Body of pancreas (tissue), 4 donors: ENCODE data around the gene MPHOSPH8.

Source experiments
- CTCF ChIP-seq, 7 experiments: fragments of 450-650 bp in 4 of 7; fragments of 200-600 bp in 3 of 7; sonication (generic) in 3 of 7; IDR thresholded peaks; one replicate each; pipeline ENCODE4 v1.5.1; 2016 to 2019; ENCODE audit warnings: antibody characterized with exemption in 7 of 7
- POLR2A ChIP-seq, 3 donors: fragments of 450-650 bp; IDR thresholded peaks; one replicate each; pipeline ENCODE4 v1.6.1; 2016; ENCODE audit warnings: antibody characterized with exemption in 3 of 3, mild to moderate bottlenecking in 2 of 3

DNA sequence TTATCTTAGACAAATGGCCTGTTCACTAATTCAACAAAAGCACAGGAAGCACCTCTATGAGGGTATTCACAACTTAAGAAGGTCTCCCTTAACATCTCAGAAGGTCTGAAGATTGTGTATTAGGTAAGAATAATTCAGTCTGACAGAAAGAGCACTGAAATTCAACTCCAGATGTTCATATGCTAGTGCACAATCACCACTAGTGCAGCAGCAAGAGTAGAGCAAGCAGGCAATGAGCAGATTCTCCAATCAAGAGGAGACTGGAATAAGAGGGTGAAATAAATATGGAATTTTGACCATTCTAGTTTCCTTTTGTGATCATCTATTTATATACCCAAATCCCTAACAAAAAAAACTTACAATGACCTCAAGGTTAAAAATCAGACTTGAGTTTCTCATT lies 52.0 kb downstream of the MPHOSPH8 start:
- no peak for TF ChIP-seq CTCF (IDR thresholded peaks at IDR 0.05)
- no peak for TF ChIP-seq POLR2A (IDR thresholded peaks at IDR 0.05)
